ENCODE data around the gene ATXN7. TPM values are rescaled to one million over a fixed set of nuclear protein-coding genes. Genes with fewer than 3 reads are reported as not detected.

The ATXN7 gene
- total and polyA plus RNA-seq, 2 of the 4 experiments (the other 2 are of a cell fraction), result 8.6 to 13.6 TPM

GRCh38 chr3:63990733-63991132 is 127.1 kb downstream of the ATXN7 start:
- Histone ChIP-seq H2AK5ac (ENCODE audit: low read depth, low read length) (no peak overlapping the region), H3K27ac (ENCODE audit: insufficient read depth, low read length) (no peak overlapping the region), H2BK15ac (ENCODE audit: low read depth, low read length) (no peak overlapping the region), H3K4me1 (ENCODE audit: control insufficient read depth, insufficient read depth, low read length) (no peaks in the 10 kb centered on the region; the same call in 1 of the 2 replicates), H2AFZ (replicated peaks; ENCODE audit: low read length, poor library complexity) (no peak overlapping the region), H3K9me3 (ENCODE audit: control insufficient read depth, insufficient read depth, low read length) (no peaks in the 10 kb centered on the region), H3K56ac (ENCODE audit: extremely low read depth, insufficient read depth, low read length) (no peak overlapping the region), H2AK9ac (replicated peaks; ENCODE audit: low read depth, low read length, poor library complexity) (no peak overlapping the region), H3K14ac (replicated peaks; ENCODE audit: low read depth, low read length) (no peak overlapping the region), H3K79me1 (ENCODE audit: low read depth in 1 of 2, low read length in 2 of 2) (peaks cover 8 to 11% of the 10 kb centered on the region in 2 experiments; a peak in 3 of 4 replicates), H4K20me1 (ENCODE audit: insufficient read depth, low read length) (no peaks in the 10 kb centered on the region; the same call in 1 of the 2 replicates), H3K23ac (ENCODE audit: low read depth, low read length) (no peak overlapping the region), H3K4me3 (ENCODE audit: insufficient read depth, low read depth, low read length) (no peak overlapping the region), H3K9me1 (ENCODE audit: insufficient read depth, low read length) (no peaks in the 10 kb centered on the region; the same call in 1 of the 2 replicates), H3K9ac (ENCODE audit: low read depth, low read length) (no peak overlapping the region), H3K4me2 (ENCODE audit: low read depth, low read length) (no peak overlapping the region), H2BK120ac (ENCODE audit: low read depth, low read length) (no peak overlapping the region), H3K4ac (ENCODE audit: low read depth, low read length) (no peak overlapping the region), H4K91ac (ENCODE audit: insufficient read depth, low read depth, low read length) (no peak overlapping the region), H3K18ac (ENCODE audit: low read depth, low read length) (no peak overlapping the region), H3K27me3 (ENCODE audit: control insufficient read depth, insufficient read depth, low read length) (no peaks in the 10 kb centered on the region), H4K8ac (ENCODE audit: low read depth in 2 of 2, low read length in 2 of 2) (no peak overlapping the region), H2BK5ac (ENCODE audit: low read depth, low read length, poor library complexity, severe bottlenecking) (no peak overlapping the region), H4K5ac (ENCODE audit: low read depth, low read length) (no peak overlapping the region), H2BK20ac (ENCODE audit: low read depth, low read length) (no peak overlapping the region), H3K36me3 (ENCODE audit: control insufficient read depth, insufficient read depth, low read length) (peaks cover 37% of the 10 kb centered on the region)
- ChIA-PET CTCF (interaction anchor here (0.5 kb wide), 1 partner anchor 136 kb away, joined by 4 read pairs; no protein-coding TSS in a partner anchor), POLR2A (ENCODE audit: unreplicated experiment) (no interaction called here)
- intact Hi-C loops (cut with micrococcal nuclease), result loop anchor here (5.0 to 10.0 kb wide), 2 partner anchors 168 to 1366 kb away; no protein-coding TSS in a partner anchor
- ATAC-seq (ENCODE audit: low read depth) (no peak), DNase-seq (no peak)
- no CpG with 5 or more reads among the region's 5 CpGs for WGBS, 2 experiments (ENCODE audit: extremely low coverage in 2 of 2, insufficient read length in 1 of 2)
- dilution Hi-C loops (cut with HindIII; ENCODE audit: low sequenced_read_pairs, unreplicated experiment), result no loop called here
- TF ChIP-seq RFX5 (IDR thresholded peaks at IDR 0.05; ENCODE audit: low read depth, low read length) (no peak), CTCF (conservative IDR thresholded peaks at IDR 0.05; ENCODE audit: low read depth, low read length) (no peak)
- BruUV-seq (replicated peaks), result no TSS peak
- in situ Hi-C loops (cut with MboI; ENCODE audit: low sequenced_read_pairs), result loop anchor here (5.0 to 25.0 kb wide), 2 partner anchors 638 to 1378 kb away; no protein-coding TSS in a partner anchor
